Tibial nerve (tissue), 4 donors: ENCODE data around the gene SLC35G3.

ENCODE experiments used
- CTCF ChIP-seq, 5 experiments: fragments of 200-600 bp in 3 of 5; fragments of 450-650 bp in 2 of 5; sonication (generic) in 3 of 5; IDR thresholded peaks; one replicate each; pipeline ENCODE4 v1.5.1; 2016 to 2019; ENCODE audit warnings: antibody characterized with exemption in 5 of 5, mild to moderate bottlenecking in 3 of 5, moderate library complexity in 2 of 5
- EP300 ChIP-seq, 2 donors: sonication (generic); formaldehyde crosslinking; IDR thresholded peaks; one replicate each; pipeline ENCODE4 v1.6.1; 2017; ENCODE audit warnings: antibody characterized with exemption in 2 of 2, mild to moderate bottlenecking in 1 of 2
- POLR2A ChIP-seq, 2 donors: fragments of 450-650 bp; IDR thresholded peaks; one replicate each; pipeline ENCODE4 v1.6.1; 2017; ENCODE audit warnings: antibody characterized with exemption in 2 of 2, mild to moderate bottlenecking in 2 of 2, moderate library complexity in 2 of 2

- TF ChIP-seq POLR2A (IDR thresholded peaks at IDR 0.05) (no peak), CTCF (IDR thresholded peaks at IDR 0.05) (no peak), EP300 (IDR thresholded peaks at IDR 0.05) (no peak)
Observed at GRCh38 chr17:35174835-35175334, 19.3 kb downstream of the SLC35G3 start.
